Activated T-cell treated with anti-CD3 and anti-CD28 coated beads, Interleukin-2, amount 50 U/mL, for 72 hours (primary cell): ENCODE measurements around the gene LHX4. TPM values are rescaled to one million over a fixed set of nuclear protein-coding genes. Genes with fewer than 3 reads are reported as not detected.
"Not testable (repeated sequence)": the region's sequence is repeated elsewhere in the genome, so short reads cannot be mapped to it uniquely, and the experiment has no call there.

Experiments
- ATAC-seq, 2 donors: fragments of 150-1000 bp; cut with Tn5 transposase; replicated peaks in 1 of 2; 2 replicates each; pipeline ENCODE4 v1.10.0; 2021; ENCODE audit warnings: moderate library complexity in 2 of 2, mild to moderate bottlenecking in 1 of 2
- DNase-seq, 2 donors: peaks; one replicate each; pipeline ENCODE4 v3.0.0; 2021 to 2022; ENCODE audit warnings: mixed read lengths in 1 of 2
- H3K27ac Mint-ChIP-seq: one replicate; pipeline ENCODE4 v1.8.0; 2022; ENCODE audit warnings: mild to moderate bottlenecking, moderate library complexity, mixed read lengths
- H3K27me3 Mint-ChIP-seq: one replicate; pipeline ENCODE4 v1.8.0; 2022; ENCODE audit warnings: low read depth, mixed read lengths
- H3K36me3 Mint-ChIP-seq, 2 donors: one replicate each; pipeline ENCODE4 v1.8.0; 2022; ENCODE audit warnings: mixed read lengths in 2 of 2, mild to moderate bottlenecking in 1 of 2; ENCODE audit not compliant: insufficient read depth in 2 of 2
- H3K4me1 Mint-ChIP-seq: one replicate; pipeline ENCODE4 v1.8.0; 2022; ENCODE audit warnings: low read depth, mixed read lengths
- H3K4me3 Mint-ChIP-seq, 2 donors: one replicate each; pipeline ENCODE4 v1.8.0; 2022; ENCODE audit warnings: mild to moderate bottlenecking in 2 of 2, mixed read lengths in 2 of 2, moderate library complexity in 2 of 2
- H3K9me3 Mint-ChIP-seq, 2 donors: one replicate each; pipeline ENCODE4 v1.8.0; 2022; ENCODE audit warnings: mixed read lengths in 2 of 2
- total RNA-seq, 2 donors: library from RNA; stranded (reverse); gene quantifications; one replicate each; pipeline ENCODE4 v1.2.3, GENCODE V29; 2022

The LHX4 gene
- total RNA-seq, 2 donors from 2014 or later = not detected

- not testable (repeated sequence) for H3K27me3 Mint-ChIP-seq, DNase-seq, H3K9me3 Mint-ChIP-seq, H3K4me3 Mint-ChIP-seq, H3K27ac Mint-ChIP-seq, ATAC-seq, H3K36me3 Mint-ChIP-seq, H3K4me1 Mint-ChIP-seq
Observed at GRCh38 chr1:180202588-180202987, 27.5 kb upstream of the LHX4 start.

- H3K4me1 Mint-ChIP-seq = no peaks in the 10 kb centered on the region
- H3K4me3 Mint-ChIP-seq = no peak overlapping the region
- H3K36me3 Mint-ChIP-seq = no peaks in the 10 kb centered on the region
- H3K27me3 Mint-ChIP-seq = peaks cover 2% of the 10 kb centered on the region
- no peaks in the 10 kb centered on the region for H3K9me3 Mint-ChIP-seq
- no peak overlapping the region for H3K27ac Mint-ChIP-seq
- ATAC-seq (no peak), DNase-seq (no peak)
Observed at GRCh38 chr1:180204231-180204630, 25.8 kb upstream of the LHX4 start.

- Mint-ChIP-seq H3K4me3 (no peak overlapping the region), H3K27me3 (peaks cover 14% of the 10 kb centered on the region), H3K4me1 (no peaks in the 10 kb centered on the region), H3K27ac (no peak overlapping the region), H3K9me3 (no peaks in the 10 kb centered on the region), H3K36me3 (no peaks in the 10 kb centered on the region)
- ATAC-seq = no peak
- no peak for DNase-seq
Observed at GRCh38 chr1:180206581-180206980, 23.5 kb upstream of the LHX4 start.

- H3K36me3 Mint-ChIP-seq = no peaks in the 10 kb centered on the region
- H3K9me3 Mint-ChIP-seq = no peaks in the 10 kb centered on the region
- H3K27me3 Mint-ChIP-seq = peaks cover 18% of the 10 kb centered on the region
- H3K4me1 Mint-ChIP-seq = peaks cover 2% of the 10 kb centered on the region
- H3K4me3 Mint-ChIP-seq = no peak overlapping the region
- DNase-seq (no peak), ATAC-seq (no peak)
- H3K27ac Mint-ChIP-seq = no peak overlapping the region
Observed at GRCh38 chr1:180208264-180208663, 21.8 kb upstream of the LHX4 start.

GRCh38 chr1:180210008-180210620 lies 19.9 kb upstream of the LHX4 start:
- ATAC-seq (no peak), DNase-seq (no peak)
- H3K9me3 Mint-ChIP-seq = no peaks in the 10 kb centered on the region
- peaks cover 11% of the 10 kb centered on the region for H3K4me1 Mint-ChIP-seq
- H3K27me3 Mint-ChIP-seq = peaks cover 18% of the 10 kb centered on the region
- H3K27ac Mint-ChIP-seq = no peak overlapping the region
- H3K36me3 Mint-ChIP-seq = no peaks in the 10 kb centered on the region
- H3K4me3 Mint-ChIP-seq = no peak overlapping the region

- DNase-seq (no peak), ATAC-seq (no peak)
- peaks cover 20% of the 10 kb centered on the region for H3K4me1 Mint-ChIP-seq
- peaks cover 18% of the 10 kb centered on the region for H3K27me3 Mint-ChIP-seq
- no peaks in the 10 kb centered on the region for H3K36me3 Mint-ChIP-seq
- no peaks in the 10 kb centered on the region for H3K9me3 Mint-ChIP-seq
- no peak overlapping the region for H3K27ac Mint-ChIP-seq
- H3K4me3 Mint-ChIP-seq = no peak overlapping the region
Observed at GRCh38 chr1:180211156-180211859, 18.8 kb upstream of the LHX4 start.

GRCh38 chr1:180211860-180212229 lies 18.2 kb upstream of the LHX4 start:
- Mint-ChIP-seq H3K27me3 (peaks cover 18% of the 10 kb centered on the region), H3K9me3 (no peaks in the 10 kb centered on the region), H3K27ac (no peak overlapping the region), H3K4me3 (no peak overlapping the region), H3K4me1 (peaks cover 20% of the 10 kb centered on the region), H3K36me3 (no peaks in the 10 kb centered on the region)
- no peak for ATAC-seq
- no peak for DNase-seq

GRCh38 chr1:180213401-180214170 lies 16.5 kb upstream of the LHX4 start:
- Mint-ChIP-seq H3K9me3 (no peaks in the 10 kb centered on the region), H3K4me3 (peak overlapping the region; percentile 65 to 81), H3K27ac (peak overlapping the region; percentile 43), H3K27me3 (peaks cover 18% of the 10 kb centered on the region), H3K36me3 (no peaks in the 10 kb centered on the region), H3K4me1 (peaks cover 20% of the 10 kb centered on the region)
- ATAC-seq (peak; percentile 89 to 91), DNase-seq (peak; percentile 57 to 72)

- Mint-ChIP-seq H3K27me3 (peaks cover 10% of the 10 kb centered on the region), H3K4me3 (no peak overlapping the region)
Observed at GRCh38 chr1:180215856-180216625, 14.0 kb upstream of the LHX4 start.

GRCh38 chr1:180217006-180217405 lies 13.1 kb upstream of the LHX4 start:
- H3K27me3 Mint-ChIP-seq = peaks cover 7% of the 10 kb centered on the region
- no peak overlapping the region for H3K27ac Mint-ChIP-seq
- no peak overlapping the region for H3K4me3 Mint-ChIP-seq
- ATAC-seq (no peak), DNase-seq (no peak)
- H3K4me1 Mint-ChIP-seq = peaks cover 20% of the 10 kb centered on the region
- H3K9me3 Mint-ChIP-seq = no peaks in the 10 kb centered on the region
- H3K36me3 Mint-ChIP-seq = no peaks in the 10 kb centered on the region

More at GRCh38 chr1:180215856-180216625, 14.0 kb upstream of the LHX4 start:
- H3K9me3 Mint-ChIP-seq = no peaks in the 10 kb centered on the region
- H3K36me3 Mint-ChIP-seq = no peaks in the 10 kb centered on the region
- no peak overlapping the region for H3K27ac Mint-ChIP-seq
- H3K4me1 Mint-ChIP-seq = peaks cover 20% of the 10 kb centered on the region
- ATAC-seq (no peak), DNase-seq (no peak)

- no peaks in the 10 kb centered on the region for H3K36me3 Mint-ChIP-seq
- DNase-seq (no peak), ATAC-seq (no peak)
- no peaks in the 10 kb centered on the region for H3K9me3 Mint-ChIP-seq
- no peak overlapping the region for H3K4me3 Mint-ChIP-seq
- H3K27ac Mint-ChIP-seq = no peak overlapping the region
- peaks cover 27% of the 10 kb centered on the region for H3K27me3 Mint-ChIP-seq
- H3K4me1 Mint-ChIP-seq = peaks cover 9% of the 10 kb centered on the region
Observed at GRCh38 chr1:180218806-180219765, 11.0 kb upstream of the LHX4 start.

GRCh38 chr1:180219776-180220175 lies 10.3 kb upstream of the LHX4 start:
- no peaks in the 10 kb centered on the region for H3K36me3 Mint-ChIP-seq
- H3K9me3 Mint-ChIP-seq = no peaks in the 10 kb centered on the region
- no peak overlapping the region for H3K27ac Mint-ChIP-seq
- peaks cover 9% of the 10 kb centered on the region for H3K4me1 Mint-ChIP-seq
- H3K27me3 Mint-ChIP-seq = peaks cover 34% of the 10 kb centered on the region
- no peak overlapping the region for H3K4me3 Mint-ChIP-seq
- DNase-seq (no peak), ATAC-seq (no peak)
